Activated naive CD4-positive, alpha-beta T cell treated with anti-CD3 and anti-CD28 coated beads, Interleukin-2, amount 10 ng/mL, durations not matched to agents 7 days and 5 days (primary cell): ENCODE results near the gene GPR62.
A peak's percentile ranks its signal among the peaks of the same experiment; 100 is the strongest.

Experiments used
- CTCF ChIA-PET: fragments of 350-600 bp; sonication (Branson Sonifier 250); formaldehyde crosslinking; loops from one replicate; lab custom pipeline; 2021; ENCODE audit warnings: antibody characterized with exemption; lab: Charles Lee
- DNase-seq: peaks from one replicate; pipeline ENCODE4 v3.0.0-alpha.2; 2020
- H3K27ac Mint-ChIP-seq: one replicate; pipeline ENCODE4 v1.8.0; 2021; ENCODE audit warnings: mild to moderate bottlenecking, moderate library complexity, mixed read lengths
- H3K27me3 Mint-ChIP-seq: one replicate; pipeline ENCODE4 v1.8.0; 2021; ENCODE audit warnings: mild to moderate bottlenecking, mixed read lengths
- H3K36me3 Mint-ChIP-seq: one replicate; pipeline ENCODE4 v1.8.0; 2021; ENCODE audit warnings: mixed read lengths
- H3K4me1 Mint-ChIP-seq: one replicate; pipeline ENCODE4 v1.8.0; 2021; ENCODE audit warnings: mixed read lengths
- H3K4me3 Mint-ChIP-seq: one replicate; pipeline ENCODE4 v1.8.0; 2021; ENCODE audit warnings: mild to moderate bottlenecking, moderate library complexity, mixed read lengths
- H3K9me3 Mint-ChIP-seq: one replicate; pipeline ENCODE4 v1.8.0; 2021; ENCODE audit warnings: mixed read lengths

GPR62 gene

GRCh38 chr3:51943451-51944391 lies 11.5 kb upstream of the GPR62 start:
- Mint-ChIP-seq H3K36me3 (peaks cover 4% of the 10 kb centered on the region), H3K4me3 (no peak overlapping the region), H3K27ac (peak overlapping the region; percentile 30), H3K4me1 (peaks cover 35% of the 10 kb centered on the region), H3K9me3 (no peaks in the 10 kb centered on the region), H3K27me3 (no peaks in the 10 kb centered on the region)
- no peak for DNase-seq
- CTCF ChIA-PET = interaction anchor here (0.9 to 3.4 kb wide), 7 partner anchors 30 to 288 kb away, joined by 3 to 24 read pairs (median 3); partner anchors contain the start of genes ABHD14A, ABHD14B and ACY1

GRCh38 chr3:51944451-51945021 lies 10.6 kb upstream of the GPR62 start:
- no peaks in the 10 kb centered on the region for H3K27me3 Mint-ChIP-seq
- CTCF ChIA-PET = no interaction called here
- H3K9me3 Mint-ChIP-seq = no peaks in the 10 kb centered on the region
- no peak overlapping the region for H3K4me3 Mint-ChIP-seq
- no peak for DNase-seq
- no peaks in the 10 kb centered on the region for H3K36me3 Mint-ChIP-seq
- H3K27ac Mint-ChIP-seq = no peak overlapping the region
- H3K4me1 Mint-ChIP-seq = peaks cover 31% of the 10 kb centered on the region

GRCh38 chr3:51945031-51945840 lies 9.9 kb upstream of the GPR62 start:
- no peak for DNase-seq
- Mint-ChIP-seq H3K4me3 (no peak overlapping the region), H3K27ac (no peak overlapping the region), H3K27me3 (no peaks in the 10 kb centered on the region), H3K9me3 (no peaks in the 10 kb centered on the region), H3K4me1 (peaks cover 24% of the 10 kb centered on the region), H3K36me3 (no peaks in the 10 kb centered on the region)
- CTCF ChIA-PET = no interaction called here

GRCh38 chr3:51945926-51946705 lies 9.1 kb upstream of the GPR62 start:
- DNase-seq = no peak
- Mint-ChIP-seq H3K27ac (no peak overlapping the region), H3K4me1 (peaks cover 15% of the 10 kb centered on the region), H3K4me3 (no peak overlapping the region), H3K9me3 (no peaks in the 10 kb centered on the region), H3K27me3 (peaks cover 5% of the 10 kb centered on the region), H3K36me3 (no peaks in the 10 kb centered on the region)
- CTCF ChIA-PET = interaction anchor here (1.4 kb wide), 1 partner anchor 37 kb away, joined by 3 read pairs; the partner anchor contains the start of gene ACY1

GRCh38 chr3:51946796-51947195 lies 8.4 kb upstream of the GPR62 start:
- H3K36me3 Mint-ChIP-seq = no peaks in the 10 kb centered on the region
- no peak for DNase-seq
- CTCF ChIA-PET = interaction anchor here (1.2 to 1.4 kb wide), 2 partner anchors 36 to 54 kb away, joined by 3 read pairs; partner anchors contain the start of gene ACY1
- H3K27me3 Mint-ChIP-seq = peaks cover 5% of the 10 kb centered on the region
- no peak overlapping the region for H3K27ac Mint-ChIP-seq
- H3K4me1 Mint-ChIP-seq = peaks cover 12% of the 10 kb centered on the region
- H3K9me3 Mint-ChIP-seq = no peaks in the 10 kb centered on the region
- no peak overlapping the region for H3K4me3 Mint-ChIP-seq

- H3K4me1 Mint-ChIP-seq = peaks cover 7% of the 10 kb centered on the region
- no peaks in the 10 kb centered on the region for H3K9me3 Mint-ChIP-seq
- no peak for DNase-seq
- no peak overlapping the region for H3K27ac Mint-ChIP-seq
- CTCF ChIA-PET = interaction anchor here (1.2 to 1.4 kb wide), 2 partner anchors 35 to 54 kb away, joined by 3 read pairs; partner anchors contain the start of gene ACY1
- H3K27me3 Mint-ChIP-seq = peaks cover 11% of the 10 kb centered on the region
- no peaks in the 10 kb centered on the region for H3K36me3 Mint-ChIP-seq
- no peak overlapping the region for H3K4me3 Mint-ChIP-seq
Observed at GRCh38 chr3:51947215-51947900, 7.8 kb upstream of the GPR62 start.

GRCh38 chr3:51948016-51948580 lies 7.1 kb upstream of the GPR62 start:
- no peaks in the 10 kb centered on the region for H3K9me3 Mint-ChIP-seq
- H3K27ac Mint-ChIP-seq = no peak overlapping the region
- H3K4me3 Mint-ChIP-seq = no peak overlapping the region
- CTCF ChIA-PET = no interaction called here
- DNase-seq = no peak
- no peaks in the 10 kb centered on the region for H3K36me3 Mint-ChIP-seq
- H3K4me1 Mint-ChIP-seq = peaks cover under 1% of the 10 kb centered on the region
- peaks cover 18% of the 10 kb centered on the region for H3K27me3 Mint-ChIP-seq

GRCh38 chr3:51949121-51949520 lies 6.1 kb upstream of the GPR62 start:
- H3K36me3 Mint-ChIP-seq = no peaks in the 10 kb centered on the region
- no peaks in the 10 kb centered on the region for H3K4me1 Mint-ChIP-seq
- CTCF ChIA-PET = interaction anchor here (0.6 kb wide), 1 partner anchor 163 kb away, joined by 3 read pairs; no protein-coding TSS in a partner anchor
- H3K4me3 Mint-ChIP-seq = no peak overlapping the region
- H3K27me3 Mint-ChIP-seq = peaks cover 28% of the 10 kb centered on the region
- H3K9me3 Mint-ChIP-seq = no peaks in the 10 kb centered on the region
- H3K27ac Mint-ChIP-seq = no peak overlapping the region
- DNase-seq = no peak

GRCh38 chr3:51950899-51951298 lies 4.3 kb upstream of the GPR62 start:
- no peak for DNase-seq
- no peaks in the 10 kb centered on the region for H3K9me3 Mint-ChIP-seq
- peaks cover 46% of the 10 kb centered on the region for H3K27me3 Mint-ChIP-seq
- no peak overlapping the region for H3K4me3 Mint-ChIP-seq
- CTCF ChIA-PET = no interaction called here
- H3K4me1 Mint-ChIP-seq = no peaks in the 10 kb centered on the region
- no peaks in the 10 kb centered on the region for H3K36me3 Mint-ChIP-seq
- no peak overlapping the region for H3K27ac Mint-ChIP-seq

- CTCF ChIA-PET = interaction anchor here (1.3 to 2.1 kb wide), 3 partner anchors 10 to 20 kb away, joined by 5 to 6 read pairs (median 5); partner anchors contain the start of genes ABHD14B and RRP9
Observed at GRCh38 chr3:51953445-51953844, 1.7 kb upstream of the GPR62 start.

GRCh38 chr3:51954105-51954504 lies 1.1 kb upstream of the GPR62 start:
- Mint-ChIP-seq H3K9me3 (no peaks in the 10 kb centered on the region), H3K27me3 (peaks cover 68% of the 10 kb centered on the region), H3K36me3 (no peaks in the 10 kb centered on the region), H3K4me1 (peaks cover 8% of the 10 kb centered on the region), H3K4me3 (no peak overlapping the region), H3K27ac (no peak overlapping the region)
- CTCF ChIA-PET = interaction anchor here (1.3 to 2.1 kb wide), 3 partner anchors 9 to 20 kb away, joined by 5 to 6 read pairs (median 5); partner anchors contain the start of genes ABHD14B and RRP9
- no peak for DNase-seq

More at GRCh38 chr3:51953445-51953844, 1.7 kb upstream of the GPR62 start:
- H3K27ac Mint-ChIP-seq = no peak overlapping the region
- H3K4me1 Mint-ChIP-seq = peaks cover 8% of the 10 kb centered on the region
- peaks cover 64% of the 10 kb centered on the region for H3K27me3 Mint-ChIP-seq
- H3K9me3 Mint-ChIP-seq = no peaks in the 10 kb centered on the region
- no peak overlapping the region for H3K4me3 Mint-ChIP-seq
- H3K36me3 Mint-ChIP-seq = no peaks in the 10 kb centered on the region
- DNase-seq = no peak

GRCh38 chr3:51954713-51955112 lies 468 bp upstream of the GPR62 start:
- Mint-ChIP-seq H3K4me1 (peaks cover 8% of the 10 kb centered on the region), H3K36me3 (no peaks in the 10 kb centered on the region), H3K9me3 (no peaks in the 10 kb centered on the region), H3K27ac (no peak overlapping the region), H3K27me3 (peaks cover 68% of the 10 kb centered on the region), H3K4me3 (no peak overlapping the region)
- no peak for DNase-seq
- CTCF ChIA-PET = interaction anchor here (1.4 kb wide), 1 partner anchor 8 kb away, joined by 5 read pairs; no protein-coding TSS in a partner anchor
